GM21367 (cell line): ENCODE results near the gene SAYSD1.

Experiments used
- ATAC-seq: cut with Tn5 transposase; IDR thresholded peaks from one replicate; pipeline ENCODE4 v1.9.1; 2021; ENCODE audit not compliant: unreplicated experiment

SAYSD1 gene

DNA sequence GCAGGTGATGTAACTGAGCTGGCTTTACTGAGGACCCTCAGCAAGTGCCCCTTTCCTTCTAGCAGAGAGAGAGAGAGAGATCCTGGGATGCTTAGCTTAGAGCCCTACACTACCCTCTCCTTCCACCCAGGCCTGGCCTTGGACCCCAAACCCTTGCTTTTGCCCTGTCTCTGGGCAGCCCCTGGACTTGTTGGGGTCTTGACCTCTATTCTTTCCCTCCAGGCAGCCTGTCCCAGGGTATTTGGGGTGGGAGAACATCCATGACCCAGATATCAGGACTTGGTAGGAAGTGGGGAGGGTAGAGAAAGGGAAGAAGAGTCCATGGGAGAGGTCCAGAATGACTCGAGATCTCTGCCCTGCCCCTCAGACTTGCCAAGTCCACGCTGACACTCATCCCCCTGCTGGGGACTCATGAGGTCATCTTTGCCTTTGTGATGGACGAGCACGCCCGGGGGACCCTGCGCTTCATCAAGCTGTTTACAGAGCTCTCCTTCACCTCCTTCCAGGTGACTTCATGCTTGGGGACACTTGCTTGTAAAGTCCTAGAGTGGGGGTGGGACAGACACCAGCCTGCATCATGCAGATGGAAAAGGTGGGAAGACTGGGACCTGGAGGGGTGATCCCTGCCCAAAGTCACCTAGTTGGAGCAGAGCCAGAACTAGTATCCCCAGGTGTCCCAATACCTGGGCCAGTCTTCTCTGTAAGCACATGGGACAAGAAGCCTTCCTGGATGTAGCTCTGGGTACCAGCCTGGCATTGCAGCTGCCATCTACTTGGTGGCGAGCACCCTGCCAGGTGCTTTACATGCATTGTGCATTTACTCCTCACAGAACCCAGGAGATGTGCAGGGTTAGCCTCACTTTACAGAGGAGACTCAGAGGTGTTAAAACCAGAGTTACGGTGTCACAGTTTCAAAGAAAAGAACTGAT is 35.5 kb downstream of the SAYSD1 start:
- ATAC-seq, result no peak

GRCh38 chr6:39078695-39079094 is 36.3 kb downstream of the SAYSD1 start:
- ATAC-seq, result no peak

DNA sequence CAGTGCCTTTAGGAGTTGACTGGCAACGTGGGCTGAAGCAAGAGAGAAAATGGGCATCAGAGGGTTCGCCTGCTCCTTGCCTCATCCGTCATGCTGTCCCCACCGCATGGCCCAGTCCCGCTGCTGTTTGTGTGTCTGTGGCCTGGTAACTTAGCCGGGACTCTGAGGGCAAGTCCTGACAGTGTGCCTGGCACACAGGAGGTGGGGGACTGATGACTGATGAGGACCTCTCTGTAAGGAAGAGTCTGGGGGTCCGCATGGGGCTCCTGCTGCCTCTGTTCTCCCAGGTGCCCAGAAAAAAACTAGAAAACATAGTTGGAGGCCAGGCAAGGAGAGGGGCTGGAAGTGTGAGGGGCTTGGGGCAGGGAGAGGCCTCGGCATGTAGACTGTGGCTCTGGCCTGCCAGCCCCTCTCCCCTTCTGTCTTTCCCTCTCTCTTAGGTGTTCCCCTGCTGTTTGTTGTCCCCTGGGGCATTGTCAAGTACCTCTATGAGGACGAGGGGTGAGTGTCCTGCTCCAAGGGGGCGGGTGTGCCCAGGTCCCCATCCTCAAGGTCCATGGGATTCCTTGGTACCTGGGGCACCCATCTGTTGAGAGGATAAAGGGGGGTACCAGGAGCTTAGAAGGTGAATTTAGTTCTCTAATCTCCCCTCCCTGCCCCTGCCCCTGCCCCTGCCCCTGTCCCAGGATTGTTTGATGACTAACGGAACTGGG is 36.9 kb downstream of the SAYSD1 start:
- ATAC-seq, result no peak

- ATAC-seq, result no peak
Measured at GRCh38 chr6:39076623-39077535, 38.1 kb downstream of the SAYSD1 start.

GRCh38 chr6:39075807-39076622 is 39.0 kb downstream of the SAYSD1 start:
- ATAC-seq, result no peak

GRCh38 chr6:39075010-39075686 is 39.8 kb downstream of the SAYSD1 start:
- no peak for ATAC-seq

GRCh38 chr6:39074486-39074885 is 40.5 kb downstream of the SAYSD1 start:
- no peak for ATAC-seq

GRCh38 chr6:39073471-39074355 is 41.3 kb downstream of the SAYSD1 start:
- ATAC-seq, result no peak

- no peak for ATAC-seq
Measured at GRCh38 chr6:39072830-39073229, 42.2 kb downstream of the SAYSD1 start.

GRCh38 chr6:39068391-39068790 is 46.6 kb downstream of the SAYSD1 start:
- ATAC-seq, result no peak

- ATAC-seq, result no peak
Measured at GRCh38 chr6:39065561-39065960, 49.4 kb downstream of the SAYSD1 start.

DNA sequence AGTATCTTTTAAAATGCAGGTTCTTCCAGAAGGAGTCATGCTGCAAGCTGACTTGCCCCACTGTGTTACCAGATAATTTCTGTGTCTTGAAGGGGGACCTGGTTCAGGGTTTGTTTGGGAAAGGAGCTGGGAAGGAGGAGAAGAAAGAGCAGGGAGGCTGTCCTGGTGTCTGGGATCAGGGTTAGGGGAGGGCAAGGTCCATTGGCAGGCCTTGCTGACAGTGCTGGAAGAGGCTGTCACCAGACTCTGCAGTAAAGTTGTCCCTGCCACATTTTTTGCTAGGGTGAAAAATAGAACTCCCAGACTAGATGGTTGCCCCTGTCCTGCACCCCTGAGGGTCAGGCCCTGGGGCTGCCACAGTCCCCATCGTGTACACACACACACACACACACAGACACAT is 51.5 kb downstream of the SAYSD1 start:
- ATAC-seq, result no peak

GRCh38 chr6:39062014-39062740 is 52.8 kb downstream of the SAYSD1 start:
- no peak for ATAC-seq

DNA sequence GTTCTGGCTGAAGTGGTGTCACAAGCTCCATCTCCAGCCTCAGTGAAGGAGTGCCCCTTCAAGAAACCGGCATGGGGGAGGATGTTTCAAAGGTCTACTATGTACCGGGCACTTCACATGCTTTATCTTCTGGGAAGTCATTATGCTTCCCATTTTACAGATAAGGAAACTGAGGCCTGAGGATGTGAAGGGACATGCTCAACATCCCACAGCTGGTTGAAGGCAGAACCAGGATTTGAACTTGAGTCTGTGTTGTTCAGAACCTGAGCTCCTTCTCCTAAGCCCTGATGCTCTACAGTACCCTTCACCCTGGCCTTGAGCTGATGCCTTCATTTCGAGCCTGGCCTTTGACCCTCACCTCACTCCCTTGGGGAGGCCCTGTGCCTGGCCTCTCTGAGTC is 53.4 kb downstream of the SAYSD1 start:
- ATAC-seq, result no peak

GRCh38 chr6:39061182-39061581 is 53.8 kb downstream of the SAYSD1 start:
- ATAC-seq, result no peak

- no peak for ATAC-seq
Measured at GRCh38 chr6:39060467-39061160, 54.4 kb downstream of the SAYSD1 start.

GRCh38 chr6:39059496-39060310 is 55.3 kb downstream of the SAYSD1 start:
- ATAC-seq, result no peak
